ELF-1 (cell line): ENCODE measurements around the gene PSD2.

Experiments
- DNase-seq: peaks from one replicate; pipeline ENCODE4 v3.0.0-alpha.2; 2016; ENCODE audit warnings: low read depth, low spot score

PSD2 gene

GRCh38 chr5:139795074-139796001 lies at the start of gene PSD2:
Gene PSD2, plus strand, starts transcription at chr5:139795808. Its CDS starts 13,633 bp downstream, at chr5:139809441.
- no peak for DNase-seq

- DNase-seq = peak; percentile 40
These were observed 48.7 kb upstream of the PSD2 start for GRCh38 chr5:139746691-139747582.

GRCh38 chr5:139747583-139748504 lies 47.8 kb upstream of the PSD2 start:
- peak; percentile 51 for DNase-seq

- no peak for DNase-seq
These were observed 47.1 kb upstream of the PSD2 start for GRCh38 chr5:139748505-139748826.

GRCh38 chr5:139749242-139749641 lies 46.4 kb upstream of the PSD2 start:
- DNase-seq = no peak

- no peak for DNase-seq
These were observed 44.4 kb upstream of the PSD2 start for GRCh38 chr5:139751236-139751635.

GRCh38 chr5:139752506-139753473 lies 42.8 kb upstream of the PSD2 start:
- no peak for DNase-seq

- DNase-seq = peak; percentile 70
These were observed 39.5 kb upstream of the PSD2 start for GRCh38 chr5:139755892-139756671.

- no peak for DNase-seq
These were observed 38.6 kb upstream of the PSD2 start for GRCh38 chr5:139756971-139757370.

- DNase-seq = no peak
These were observed 37.7 kb upstream of the PSD2 start for GRCh38 chr5:139757727-139758509.

GRCh38 chr5:139758510-139759075 lies 37.0 kb upstream of the PSD2 start:
- no peak for DNase-seq

GRCh38 chr5:139759219-139759721 lies 36.3 kb upstream of the PSD2 start:
- no peak for DNase-seq

- no peak for DNase-seq
These were observed 35.2 kb upstream of the PSD2 start for GRCh38 chr5:139760066-139761056.

- DNase-seq = no peak
These were observed 34.6 kb upstream of the PSD2 start for GRCh38 chr5:139761057-139761450.

- no peak for DNase-seq
These were observed 34.1 kb upstream of the PSD2 start for GRCh38 chr5:139761501-139761900.

GRCh38 chr5:139762615-139763170 lies 32.9 kb upstream of the PSD2 start:
- DNase-seq = peak; percentile 47
